HepG2 (cell line): ENCODE data around the gene C1orf116. TPM values are rescaled to one million over a fixed set of nuclear protein-coding genes. Genes with fewer than 3 reads are reported as not detected.

Experiments
- AKAP8 ChIP-seq: sonication (generic); formaldehyde crosslinking; IDR thresholded peaks from 2 replicates; pipeline ENCODE4 v1.5.1; 2020; ENCODE audit warnings: mild to moderate bottlenecking, missing genetic modification reagents
- ARID2 ChIP-seq: sonication (generic); formaldehyde crosslinking; IDR thresholded peaks from 2 replicates; pipeline ENCODE4 v1.8.1; 2022; ENCODE audit warnings: mild to moderate bottlenecking, missing genetic modification reagents, borderline replicate concordance
- CCDC6 ChIP-seq: sonication (generic); formaldehyde crosslinking; IDR thresholded peaks from 2 replicates; pipeline ENCODE4 v1.8.1; 2022; ENCODE audit warnings: mild to moderate bottlenecking, missing genetic modification reagents, moderate library complexity
- CHD4 ChIP-seq: fragments of 200-600 bp; sonication (generic); IDR thresholded peaks from 2 replicates; pipeline ENCODE4 v1.7.0; 2017; ENCODE audit warnings: mild to moderate bottlenecking, low read length, borderline replicate concordance
- EEA1 ChIP-seq: sonication (generic); formaldehyde crosslinking; IDR thresholded peaks from 2 replicates; pipeline ENCODE4 v1.5.1; 2020; ENCODE audit warnings: mild to moderate bottlenecking, missing genetic modification reagents, borderline replicate concordance
- FOXA1 ChIP-seq, 2 experiments: fragments of 450-650 bp in 1 of 2; sonication (generic) in 1 of 2; formaldehyde crosslinking in 1 of 2; IDR thresholded peaks; 2 replicates each; pipeline versions ENCODE4 v1.4.0 to v1.6.1; 2016 to 2020; ENCODE audit warnings: missing genetic modification reagents in 1 of 2
- HOXA9 ChIP-seq: sonication (generic); formaldehyde crosslinking; IDR thresholded peaks from 2 replicates; pipeline ENCODE4 v1.8.1; 2022; ENCODE audit warnings: missing genetic modification reagents, mild to moderate bottlenecking, moderate library complexity, borderline replicate concordance
- KDM5B ChIP-seq: sonication (generic); formaldehyde crosslinking; IDR thresholded peaks from 2 replicates; pipeline ENCODE4 v1.4.0; 2020; ENCODE audit warnings: missing genetic modification reagents, mild to moderate bottlenecking, borderline replicate concordance
- NAIF1 ChIP-seq: sonication (generic); formaldehyde crosslinking; IDR thresholded peaks from 2 replicates; pipeline ENCODE4 v1.5.0; 2020; ENCODE audit warnings: mild to moderate bottlenecking, missing genetic modification reagents, borderline replicate concordance
- NRL ChIP-seq: sonication (generic); formaldehyde crosslinking; IDR thresholded peaks from 2 replicates; pipeline ENCODE4 v1.5.0; 2020; ENCODE audit warnings: missing genetic modification reagents, mild to moderate bottlenecking, moderate library complexity, borderline replicate concordance
- PLRG1 ChIP-seq: fragments of 450-650 bp; conservative IDR thresholded peaks from 2 replicates; pipeline ENCODE4 v1.6.1; 2016
- REPIN1 ChIP-seq: sonication (generic); formaldehyde crosslinking; IDR thresholded peaks from 2 replicates; pipeline ENCODE4 v1.8.0; 2022; ENCODE audit warnings: missing genetic modification reagents, low read depth, mild to moderate bottlenecking, borderline replicate concordance
- RORA ChIP-seq: sonication (generic); formaldehyde crosslinking; IDR thresholded peaks from 2 replicates; pipeline ENCODE4 v1.5.0; 2020; ENCODE audit warnings: mild to moderate bottlenecking, missing genetic modification reagents, moderate library complexity
- SNAPC5 ChIP-seq: sonication (generic); formaldehyde crosslinking; IDR thresholded peaks from 2 replicates; pipeline ENCODE4 v1.8.1; 2023; ENCODE audit warnings: mild to moderate bottlenecking, missing genetic modification reagents, borderline replicate concordance
- STAG1 ChIP-seq: sonication (generic); formaldehyde crosslinking; IDR thresholded peaks from 2 replicates; pipeline ENCODE4 v1.4.0; 2020; ENCODE audit warnings: missing genetic modification reagents
- USF2 ChIP-seq, 2 experiments: sonication (generic) in 1 of 2; formaldehyde crosslinking in 1 of 2; IDR thresholded peaks; 2 replicates each; pipeline versions ENCODE4 v1.5.1 to v1.6.1; 2011 to 2020; ENCODE audit warnings: borderline replicate concordance in 1 of 2, low read depth in 1 of 2, low read length in 1 of 2, mild to moderate bottlenecking in 1 of 2, missing genetic modification reagents in 1 of 2, moderate library complexity in 1 of 2
- ZBTB21 ChIP-seq: sonication (generic); formaldehyde crosslinking; IDR thresholded peaks from 2 replicates; pipeline ENCODE4 v1.4.0; 2020; ENCODE audit warnings: missing genetic modification reagents
- ZFP41 ChIP-seq: sonication (generic); formaldehyde crosslinking; IDR thresholded peaks from 2 replicates; pipeline ENCODE4 v1.4.0; 2020; ENCODE audit warnings: mild to moderate bottlenecking, missing genetic modification reagents, borderline replicate concordance
- ZNF232 ChIP-seq: sonication (generic); formaldehyde crosslinking; IDR thresholded peaks from 2 replicates; pipeline ENCODE4 v1.4.0; 2020; ENCODE audit warnings: missing genetic modification reagents, borderline replicate concordance
- ZNF253 ChIP-seq: sonication (generic); formaldehyde crosslinking; IDR thresholded peaks from 2 replicates; pipeline ENCODE4 v1.8.0; 2022; ENCODE audit warnings: mild to moderate bottlenecking, missing genetic modification reagents, borderline replicate concordance
- ZNF343 ChIP-seq: sonication (generic); formaldehyde crosslinking; IDR thresholded peaks from 2 replicates; pipeline ENCODE4 v1.4.0; 2020; ENCODE audit warnings: mild to moderate bottlenecking, missing genetic modification reagents
- ZNF350 ChIP-seq: sonication (generic); formaldehyde crosslinking; IDR thresholded peaks from 2 replicates; pipeline ENCODE4 v1.4.0; 2020; ENCODE audit warnings: mild to moderate bottlenecking, low read depth, missing genetic modification reagents, borderline replicate concordance
- ZNF484 ChIP-seq: sonication (generic); formaldehyde crosslinking; IDR thresholded peaks from 2 replicates; pipeline ENCODE4 v1.5.1; 2020; ENCODE audit warnings: mild to moderate bottlenecking, low read depth, missing genetic modification reagents, borderline replicate concordance
- ZNF546 ChIP-seq: sonication (generic); formaldehyde crosslinking; conservative IDR thresholded peaks from 2 replicates; pipeline ENCODE4 v1.8.1; 2023; ENCODE audit warnings: mild to moderate bottlenecking, missing genetic modification reagents
- ZNF737 ChIP-seq: sonication (generic); formaldehyde crosslinking; IDR thresholded peaks from 2 replicates; pipeline ENCODE4 v1.5.0; 2020; ENCODE audit warnings: missing genetic modification reagents, mild to moderate bottlenecking, borderline replicate concordance
- ZSCAN20 ChIP-seq: sonication (generic); formaldehyde crosslinking; IDR thresholded peaks from 2 replicates; pipeline ENCODE4 v1.4.0; 2020; ENCODE audit warnings: missing genetic modification reagents, mild to moderate bottlenecking, borderline replicate concordance
- polyA plus RNA-seq, 8 experiments: library from polyadenylated mRNA; depleted of rRNA in 3 of 8; stranded (reverse) in 7 of 8; unstranded in 1 of 8; fragments of >200 nt; fragmentation: Illumina TruSeq in 4 of 8; extraction: Trizol in 4 of 8; gene quantifications; 2 replicates each; pipeline versions ENCODE4 v1.2.1 to v1.2.3, GENCODE V29; 2011 to 2016; ENCODE audit warnings: low read depth in 4 of 8, missing spikeins in 1 of 8, mixed read lengths in 1 of 8; ENCODE audit not compliant: insufficient read depth in 1 of 8
- total RNA-seq, 5 experiments: library from RNA; depleted of rRNA; stranded (reverse); fragments of >200 nt; fragmentation: Illumina TruSeq; extraction: Trizol; gene quantifications; 2 replicates each; pipeline ENCODE4 v1.2.3, GENCODE V29; 2016; ENCODE audit warnings: low read depth in 1 of 5
- TF ChIP-seq, protein P1 (sequence below): IDR thresholded peaks from 2 replicates; pipeline ENCODE4 v1.6.1; 2016; ENCODE audit warnings: low read depth, borderline replicate concordance

Gene C1orf116
- total and polyA plus RNA-seq, 2 of the 13 experiments (the other 11 are each of a cell fraction or from before 2014, with no cell fraction given), result 0.51 to 0.95 TPM

GRCh38 chr1:207050480-207051190 lies 18.1 kb upstream of the C1orf116 start (continued):
- 0 out of 2 replicates have a peak, but pooled peaks have one; percentile 61 for TF ChIP-seq EEA1 (CRISPR knock-in tag)
- no peak for TF ChIP-seq ARID2 (CRISPR knock-in tag)
- no peak for TF ChIP-seq AKAP8 (CRISPR knock-in tag)
- TF ChIP-seq STAG1 (CRISPR knock-in tag), result no peak
- TF ChIP-seq ZNF253 (CRISPR knock-in tag), result peak; percentile 34; the same call in 1 of the 2 replicates
- no peak for TF ChIP-seq RORA (CRISPR knock-in tag)
- peak; percentile 58; the same call in 1 of the 2 replicates for TF ChIP-seq ZNF350 (CRISPR knock-in tag)
- TF ChIP-seq ZFP41 (CRISPR knock-in tag), result no peak
- no peak for TF ChIP-seq USF2 (IDR thresholded peaks at IDR 0.05; ENCODE audit: low read depth, low read length)
- no peak for TF ChIP-seq USF2 (CRISPR knock-in tag; IDR thresholded peaks at IDR 0.05; ENCODE audit: borderline replicate concordance)
- TF ChIP-seq NRL, result peak; percentile 90; the same call in 1 of the 2 replicates
- no peak for TF ChIP-seq ZSCAN20 (CRISPR knock-in tag)
- no peak for TF ChIP-seq PLRG1
- TF ChIP-seq REPIN1 (CRISPR knock-in tag), result peak; percentile 69
- no peak for TF ChIP-seq FOXA1 (IDR thresholded peaks at IDR 0.05)
- no peak; the same call in 1 of the 2 replicates for TF ChIP-seq FOXA1 (CRISPR knock-in tag; IDR thresholded peaks at IDR 0.05)
- TF ChIP-seq NAIF1 (CRISPR knock-in tag), result no peak
- 0 out of 2 replicates have a peak, but pooled peaks have one; percentile 60 for TF ChIP-seq CCDC6 (CRISPR knock-in tag)
- TF ChIP-seq, protein P1, sequence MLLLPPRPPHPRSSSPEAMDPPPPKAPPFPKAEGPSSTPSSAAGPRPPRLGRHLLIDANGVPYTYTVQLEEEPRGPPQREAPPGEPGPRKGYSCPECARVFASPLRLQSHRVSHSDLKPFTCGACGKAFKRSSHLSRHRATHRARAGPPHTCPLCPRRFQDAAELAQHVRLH (CRISPR knock-in tag), result no peak
- TF ChIP-seq ZNF484 (CRISPR knock-in tag), result no peak
- no peak for TF ChIP-seq CHD4
- no peak for TF ChIP-seq HOXA9 (CRISPR knock-in tag)
- 0 out of 2 replicates have a peak, but pooled peaks have one; percentile 55 for TF ChIP-seq ZNF343 (CRISPR knock-in tag)
- TF ChIP-seq KDM5B (CRISPR knock-in tag), result peak; percentile 73
- TF ChIP-seq ZBTB21, result no peak
- TF ChIP-seq ZNF232 (CRISPR knock-in tag), result no peak; the same call in 1 of the 2 replicates
- TF ChIP-seq ZNF546 (CRISPR knock-in tag), result 0 out of 2 replicates have a peak, but pooled peaks have one; percentile 63
- no peak for TF ChIP-seq ZNF737 (CRISPR knock-in tag)
- no peak for TF ChIP-seq SNAPC5 (CRISPR knock-in tag)
